Stromal cell of bone marrow (primary cell): ENCODE data around the gene PRKACA.
A peak's percentile ranks its signal among the peaks of the same experiment; 100 is the strongest.

ENCODE experiments used
- DNase-seq: peaks from one replicate; pipeline ENCODE4 v3.0.0-alpha.2; 2012; ENCODE audit warnings: low read depth

PRKACA gene

DNA sequence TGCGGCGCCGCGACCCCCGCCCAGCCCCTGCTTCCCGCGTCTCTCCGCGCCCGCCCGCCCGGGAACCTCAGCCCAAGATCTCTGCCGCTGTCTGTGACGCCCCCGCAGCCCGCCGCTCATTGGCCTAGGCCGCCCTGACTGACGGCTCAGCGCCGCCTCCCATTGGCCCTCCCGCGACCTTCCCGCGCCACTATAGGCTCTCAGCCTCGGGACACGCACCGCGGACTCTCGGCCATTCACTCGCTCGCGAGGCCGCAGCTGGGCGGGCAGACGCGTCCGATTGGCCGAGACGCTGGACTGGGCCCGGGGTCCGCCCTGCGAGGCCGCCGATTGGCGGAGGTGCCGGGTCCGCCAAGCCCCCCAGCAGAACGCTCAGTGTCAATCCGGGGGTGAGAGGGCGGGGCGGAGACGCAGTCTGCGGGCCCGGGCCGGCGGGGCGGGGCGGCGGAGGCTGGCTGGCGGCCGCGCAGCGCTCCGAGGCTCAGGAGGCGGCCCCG, at the start of gene PRKACA:
Gene PRKACA, minus strand, starts transcription at position 95 of the 497 bp plus-strand sequence. CDS start 215 bp downstream, outside the sequence.
- peak; percentile 99 for DNase-seq

- no peak for DNase-seq
Observed at GRCh38 chr19:14166999-14167575, 49.5 kb upstream of the PRKACA start.

- DNase-seq, result no peak
Observed at GRCh38 chr19:14165990-14166830, 48.6 kb upstream of the PRKACA start.

GRCh38 chr19:14164724-14165493, 47.3 kb upstream of the PRKACA start:
- DNase-seq, result no peak

GRCh38 chr19:14164082-14164481, 46.5 kb upstream of the PRKACA start:
- no peak for DNase-seq

GRCh38 chr19:14162871-14163297, 45.3 kb upstream of the PRKACA start:
- no peak for DNase-seq

- DNase-seq, result no peak
Observed at GRCh38 chr19:14161305-14161704, 43.7 kb upstream of the PRKACA start.

DNA sequence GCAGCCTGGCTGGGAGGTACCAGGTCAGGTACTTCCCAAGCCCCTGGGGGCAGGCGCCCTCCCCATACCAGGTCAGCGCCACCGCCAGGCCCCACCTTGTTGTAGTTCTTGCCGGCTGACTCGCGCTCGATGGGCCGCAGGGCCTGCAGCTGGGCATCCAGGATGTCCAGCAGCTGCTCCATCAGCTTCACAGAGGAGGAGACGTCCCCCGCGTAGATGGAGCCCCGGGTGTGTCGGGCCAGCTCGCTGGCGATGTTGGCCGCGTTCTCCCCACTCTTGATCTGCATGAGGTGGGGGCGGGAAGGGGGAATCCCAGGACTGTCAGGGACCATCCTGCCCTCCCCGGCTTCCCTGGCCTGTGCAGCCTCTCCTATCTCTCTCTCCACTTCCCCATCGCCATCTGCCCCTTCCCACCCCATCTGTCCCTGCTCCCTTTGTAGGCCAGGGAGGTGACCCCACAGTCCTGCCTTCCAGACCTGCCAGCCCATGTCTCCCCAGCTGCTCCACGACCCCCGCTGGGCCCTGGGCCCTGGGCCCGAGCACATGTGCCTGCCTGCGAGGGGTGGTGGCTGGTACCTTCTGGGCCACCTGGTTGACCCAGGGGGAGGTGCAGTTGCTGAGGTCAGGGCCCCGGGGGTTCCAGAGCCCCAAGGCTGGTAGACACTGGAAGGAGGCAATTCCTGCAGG, 42.6 kb upstream of the PRKACA start:
- no peak for DNase-seq

DNA sequence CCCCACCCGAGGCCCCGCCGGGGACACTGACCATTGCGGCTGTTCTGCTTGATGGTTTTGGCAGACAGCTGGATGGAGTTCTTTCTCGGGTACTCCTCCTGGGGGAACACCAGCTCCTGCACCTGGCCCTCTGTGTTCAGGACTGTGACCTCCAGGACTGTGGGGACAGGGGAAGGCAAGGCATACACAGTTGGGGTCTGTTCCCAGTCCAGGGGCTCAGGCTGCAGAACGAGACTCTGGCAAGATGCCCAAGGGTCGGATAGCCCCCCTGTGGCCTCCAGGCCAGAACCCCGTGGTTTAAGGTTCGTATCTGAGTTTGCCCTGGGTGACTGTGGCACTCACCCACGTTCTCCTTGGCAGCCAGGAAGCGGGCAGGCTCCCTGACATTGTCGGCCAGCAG, 41.5 kb upstream of the PRKACA start:
- DNase-seq, result no peak

DNA sequence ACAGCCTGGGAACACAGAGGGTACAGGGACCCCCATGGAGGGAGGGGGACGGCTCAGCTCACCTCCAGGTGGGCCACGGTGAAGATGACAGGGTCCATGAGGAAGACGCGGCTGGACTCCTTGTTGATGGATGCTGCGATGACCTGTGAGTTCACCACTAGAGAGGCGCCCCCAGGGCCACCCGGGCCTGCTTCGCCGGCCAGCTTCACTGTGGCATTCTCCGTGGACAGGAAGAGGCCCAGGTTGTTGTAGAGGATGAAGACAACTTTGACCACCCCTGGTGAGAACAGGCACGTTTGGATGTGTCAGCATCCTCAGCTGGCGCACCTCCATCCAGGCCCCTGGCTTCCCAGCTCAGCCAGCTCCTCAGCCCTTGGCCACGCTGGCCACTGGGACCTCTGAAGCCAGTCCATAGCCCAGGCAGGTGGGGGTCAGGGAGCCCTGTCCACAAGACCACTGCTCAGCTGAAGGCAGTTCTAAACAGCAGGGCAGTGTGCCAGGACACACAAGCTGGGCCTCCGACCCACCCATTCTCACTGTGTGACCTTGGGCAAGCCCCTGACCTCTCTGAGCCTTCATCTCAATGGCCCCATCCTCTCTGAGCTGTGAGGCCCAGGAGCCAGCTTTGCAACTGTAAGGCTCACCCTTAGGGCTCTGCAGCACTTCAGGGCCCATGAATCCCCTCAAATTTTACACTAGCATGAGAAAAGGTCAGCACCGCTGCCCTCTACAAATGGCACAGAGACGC, 40.9 kb upstream of the PRKACA start:
- DNase-seq, result no peak

GRCh38 chr19:14156971-14157717, 39.6 kb upstream of the PRKACA start:
- no peak for DNase-seq

DNA sequence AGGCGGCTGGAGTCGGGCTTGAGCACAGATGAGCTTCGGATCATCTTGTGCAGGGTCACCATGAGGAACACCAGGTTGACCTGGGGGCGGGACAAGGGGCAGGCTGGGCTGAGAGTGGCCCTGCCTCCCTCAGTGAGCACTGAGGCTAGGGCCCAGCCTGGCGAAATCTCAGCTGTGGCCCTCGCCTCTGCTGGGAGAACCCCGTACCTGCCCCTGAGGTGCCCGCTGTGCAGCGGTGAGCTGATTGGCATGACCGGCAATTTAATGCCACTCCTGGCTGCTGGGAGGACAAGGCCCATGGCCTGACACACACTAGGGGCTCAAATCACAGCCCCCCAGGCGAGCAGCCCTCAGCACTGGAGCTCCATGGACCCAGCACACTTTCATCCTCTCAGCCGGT, 38.6 kb upstream of the PRKACA start:
- no peak for DNase-seq

GRCh38 chr19:14155371-14155770, 37.8 kb upstream of the PRKACA start:
- DNase-seq, result no peak

DNA sequence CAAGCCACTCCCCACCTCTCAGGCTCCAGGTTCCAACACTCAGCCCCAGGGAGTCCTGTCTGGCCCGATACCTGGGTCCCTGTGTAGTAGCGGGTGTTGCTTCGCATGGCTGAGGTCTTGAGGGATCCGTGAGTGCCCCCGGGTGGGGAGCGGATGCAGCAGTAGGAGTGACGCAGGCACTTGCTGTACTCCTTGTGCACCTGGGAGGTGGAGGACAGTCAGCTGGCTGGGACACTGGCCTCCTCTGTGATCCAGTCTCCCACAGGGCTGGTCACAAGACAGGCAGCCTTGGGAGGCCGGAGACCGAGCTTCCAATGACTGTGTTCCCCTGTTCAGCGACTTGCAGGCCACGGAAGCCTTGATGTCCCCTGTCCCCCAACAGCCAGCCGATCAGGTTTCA, 35.2 kb upstream of the PRKACA start:
- no peak for DNase-seq

GRCh38 chr19:14150770-14151661, 33.5 kb upstream of the PRKACA start:
- no peak for DNase-seq

GRCh38 chr19:14150041-14150769, 32.6 kb upstream of the PRKACA start:
- no peak for DNase-seq

- DNase-seq, result no peak
Observed at GRCh38 chr19:14149509-14149994, 32.0 kb upstream of the PRKACA start.

DNA sequence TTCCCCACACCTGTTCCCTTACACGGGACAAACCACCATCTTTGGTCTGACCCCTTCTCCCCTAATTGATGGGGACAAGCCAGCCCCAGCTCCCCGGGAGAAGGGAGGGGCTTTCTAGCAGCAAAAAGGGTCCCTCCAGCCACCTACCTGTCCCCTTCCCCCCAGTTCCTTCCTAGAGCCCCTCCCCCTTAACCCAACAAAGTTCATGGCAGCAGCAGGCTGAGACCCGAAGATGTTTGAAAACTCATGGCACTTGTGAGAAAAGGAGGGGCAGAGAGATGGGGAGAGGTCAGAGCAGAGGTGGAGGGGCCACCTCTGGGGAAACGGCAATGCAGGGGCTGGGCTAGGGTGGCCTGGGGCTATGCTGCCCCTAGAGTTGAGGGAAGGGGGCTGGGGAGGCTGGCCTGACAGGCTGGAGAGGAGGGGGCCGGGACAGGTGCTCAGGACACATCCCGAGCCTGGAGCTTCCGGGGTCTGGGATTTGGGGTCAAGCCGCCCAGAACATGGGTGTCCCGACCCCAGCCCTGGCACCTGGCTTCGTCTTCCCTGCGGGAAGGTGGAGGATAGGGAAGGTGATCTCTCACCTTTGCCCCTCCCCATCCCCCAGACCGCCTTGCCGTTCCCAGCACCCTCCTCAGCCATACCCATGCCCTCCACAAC, 31.3 kb upstream of the PRKACA start:
- DNase-seq, result no peak
